ENCODE results near the gene GRIK4.

DNA sequence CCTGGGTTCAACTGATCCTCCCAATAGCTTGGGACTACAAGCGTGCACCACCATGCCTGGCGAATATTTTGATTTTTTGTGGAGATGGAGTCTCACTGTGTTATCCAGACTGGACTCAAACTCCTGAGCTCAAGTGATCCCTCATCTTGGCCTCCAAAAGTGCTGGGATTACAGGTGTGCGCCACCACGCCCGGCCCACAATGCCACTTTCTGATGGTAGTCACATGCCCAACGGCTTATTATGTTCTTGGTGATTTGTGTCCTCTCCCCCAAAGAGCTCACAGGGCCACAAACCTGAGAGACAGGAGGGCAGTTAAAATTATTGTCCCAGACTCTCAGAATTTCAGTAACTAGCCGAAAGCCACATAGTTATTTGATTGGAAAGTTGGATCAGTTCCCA is 9.6 kb downstream of the GRIK4 start:
- no peak for TF ChIP-seq EZH2 (IDR thresholded peaks at IDR 0.05; ENCODE audit: borderline replicate concordance, low read length)
- TF ChIP-seq, protein P1, sequence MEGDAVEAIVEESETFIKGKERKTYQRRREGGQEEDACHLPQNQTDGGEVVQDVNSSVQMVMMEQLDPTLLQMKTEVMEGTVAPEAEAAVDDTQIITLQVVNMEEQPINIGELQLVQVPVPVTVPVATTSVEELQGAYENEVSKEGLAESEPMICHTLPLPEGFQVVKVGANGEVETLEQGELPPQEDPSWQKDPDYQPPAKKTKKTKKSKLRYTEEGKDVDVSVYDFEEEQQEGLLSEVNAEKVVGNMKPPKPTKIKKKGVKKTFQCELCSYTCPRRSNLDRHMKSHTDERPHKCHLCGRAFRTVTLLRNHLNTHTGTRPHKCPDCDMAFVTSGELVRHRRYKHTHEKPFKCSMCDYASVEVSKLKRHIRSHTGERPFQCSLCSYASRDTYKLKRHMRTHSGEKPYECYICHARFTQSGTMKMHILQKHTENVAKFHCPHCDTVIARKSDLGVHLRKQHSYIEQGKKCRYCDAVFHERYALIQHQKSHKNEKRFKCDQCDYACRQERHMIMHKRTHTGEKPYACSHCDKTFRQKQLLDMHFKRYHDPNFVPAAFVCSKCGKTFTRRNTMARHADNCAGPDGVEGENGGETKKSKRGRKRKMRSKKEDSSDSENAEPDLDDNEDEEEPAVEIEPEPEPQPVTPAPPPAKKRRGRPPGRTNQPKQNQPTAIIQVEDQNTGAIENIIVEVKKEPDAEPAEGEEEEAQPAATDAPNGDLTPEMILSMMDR (IDR thresholded peaks at IDR 0.05; ENCODE audit: low read length): no peak

Data from OCI-LY1 (cell line).